Ishikawa (cell line): ENCODE data around the gene TBL1X.

Experiments
- CEBPB ChIP-seq: IDR thresholded peaks from 2 replicates; pipeline ENCODE4 v1.6.1; 2012
- CREB1 ChIP-seq: IDR thresholded peaks from 2 replicates; pipeline ENCODE4 v1.6.1; 2012; ENCODE audit warnings: low read depth
- EGR1 ChIP-seq: IDR thresholded peaks from 2 replicates; pipeline ENCODE4 v1.6.1; 2012
- EP300 ChIP-seq: IDR thresholded peaks from 2 replicates; pipeline ENCODE4 v1.6.1; 2012; ENCODE audit warnings: borderline replicate concordance
- FOXM1 ChIP-seq: IDR thresholded peaks from 2 replicates; pipeline ENCODE4 v1.6.1; 2012; ENCODE audit warnings: low read depth, borderline replicate concordance
- NFIC ChIP-seq: IDR thresholded peaks from 2 replicates; pipeline ENCODE4 v1.6.1; 2012
- RAD21 ChIP-seq: IDR thresholded peaks from 2 replicates; pipeline ENCODE4 v1.6.1; 2012; ENCODE audit warnings: low read depth
- REST ChIP-seq: IDR thresholded peaks from 2 replicates; pipeline ENCODE4 v1.6.1; 2012; ENCODE audit warnings: low read depth, mild to moderate bottlenecking
- TAF1 ChIP-seq: IDR thresholded peaks from 2 replicates; pipeline ENCODE4 v1.6.1; 2012; ENCODE audit warnings: low read depth, mild to moderate bottlenecking
- TCF12 ChIP-seq: IDR thresholded peaks from 2 replicates; pipeline ENCODE4 v1.6.1; 2012; ENCODE audit warnings: low read depth
- TEAD4 ChIP-seq: IDR thresholded peaks from 2 replicates; pipeline ENCODE4 v1.6.1; 2012
- YY1 ChIP-seq: IDR thresholded peaks from 2 replicates; pipeline ENCODE4 v1.6.1; 2012; ENCODE audit warnings: low read depth
- ZBTB7A ChIP-seq: IDR thresholded peaks from 2 replicates; pipeline ENCODE4 v1.6.1; 2012; ENCODE audit warnings: low read depth
- TF ChIP-seq, protein P1 (sequence below): IDR thresholded peaks from 2 replicates; pipeline ENCODE4 v1.6.1; 2012
- TF ChIP-seq, protein P2 (sequence below): IDR thresholded peaks from 2 replicates; pipeline ENCODE4 v1.6.1; 2012

TBL1X gene

GRCh38 chrX:9611436-9612145, 146.7 kb downstream of the TBL1X start:
- TF ChIP-seq TCF12 (no peak), CREB1 (no peak), YY1 (no peak), TEAD4 (no peak)

GRCh38 chrX:9612146-9612505, 147.3 kb downstream of the TBL1X start:
- TF ChIP-seq ZBTB7A (no peak), TCF12 (no peak)

GRCh38 chrX:9614016-9614415, 149.2 kb downstream of the TBL1X start:
- TF ChIP-seq EP300 = no peak
- no peak for TF ChIP-seq TAF1
- TF ChIP-seq CREB1 = no peak
- TF ChIP-seq, protein P1, sequence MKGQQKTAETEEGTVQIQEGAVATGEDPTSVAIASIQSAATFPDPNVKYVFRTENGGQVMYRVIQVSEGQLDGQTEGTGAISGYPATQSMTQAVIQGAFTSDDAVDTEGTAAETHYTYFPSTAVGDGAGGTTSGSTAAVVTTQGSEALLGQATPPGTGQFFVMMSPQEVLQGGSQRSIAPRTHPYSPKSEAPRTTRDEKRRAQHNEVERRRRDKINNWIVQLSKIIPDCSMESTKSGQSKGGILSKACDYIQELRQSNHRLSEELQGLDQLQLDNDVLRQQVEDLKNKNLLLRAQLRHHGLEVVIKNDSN = no peak
- TF ChIP-seq CEBPB = no peak

GRCh38 chrX:9619133-9619532, 154.3 kb downstream of the TBL1X start:
- TF ChIP-seq CEBPB (no peak), YY1 (no peak), TCF12 (no peak), EP300 (no peak)
- TF ChIP-seq, protein P2, sequence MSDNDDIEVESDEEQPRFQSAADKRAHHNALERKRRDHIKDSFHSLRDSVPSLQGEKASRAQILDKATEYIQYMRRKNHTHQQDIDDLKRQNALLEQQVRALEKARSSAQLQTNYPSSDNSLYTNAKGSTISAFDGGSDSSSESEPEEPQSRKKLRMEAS = no peak

GRCh38 chrX:9619581-9619980, 154.7 kb downstream of the TBL1X start:
- TF ChIP-seq NFIC (no peak), YY1 (no peak), TCF12 (no peak), FOXM1 (no peak), ZBTB7A (no peak)
- TF ChIP-seq, protein P2 = no peak

GRCh38 chrX:9622128-9622527, 157.3 kb downstream of the TBL1X start:
- TF ChIP-seq TEAD4 (no peak), TAF1 (no peak), RAD21 (no peak), REST (no peak), ZBTB7A (no peak), NFIC (no peak), FOXM1 (no peak), CREB1 (no peak), EP300 (no peak), EGR1 (no peak), TCF12 (no peak), YY1 (no peak), CEBPB (no peak)
- TF ChIP-seq, protein P2 = no peak
- TF ChIP-seq, protein P1 = no peak

- no peak for TF ChIP-seq EGR1
- TF ChIP-seq FOXM1 = no peak
- TF ChIP-seq, protein P1 = no peak
- no peak for TF ChIP-seq CEBPB
- TF ChIP-seq RAD21 = no peak
- TF ChIP-seq EP300 = no peak
- no peak for TF ChIP-seq YY1
- TF ChIP-seq NFIC = no peak
- TF ChIP-seq TCF12 = no peak
- TF ChIP-seq, protein P2 = no peak
- TF ChIP-seq TEAD4 = no peak
- TF ChIP-seq TAF1 = no peak
- TF ChIP-seq ZBTB7A = no peak
- no peak for TF ChIP-seq REST
- TF ChIP-seq CREB1 = no peak
These were observed 161.5 kb downstream of the TBL1X start for GRCh38 chrX:9626379-9626778.
